Hematopoietic multipotent progenitor cell treated with erythropoietin and hydrocortisone succinate and interleukin-3 and kit ligand, for 17 days (in vitro differentiated cells): Measurements from ENCODE around the gene GUCD1.
"Not testable (repeated sequence)": the region's sequence is repeated elsewhere in the genome, so short reads cannot be mapped to it uniquely, and the experiment has no call there.

ENCODE experiments used
- DNase-seq: peaks from one replicate; pipeline ENCODE4 v3.0.0-alpha.2; 2015; ENCODE audit warnings: low spot score

GUCD1 gene

DNA sequence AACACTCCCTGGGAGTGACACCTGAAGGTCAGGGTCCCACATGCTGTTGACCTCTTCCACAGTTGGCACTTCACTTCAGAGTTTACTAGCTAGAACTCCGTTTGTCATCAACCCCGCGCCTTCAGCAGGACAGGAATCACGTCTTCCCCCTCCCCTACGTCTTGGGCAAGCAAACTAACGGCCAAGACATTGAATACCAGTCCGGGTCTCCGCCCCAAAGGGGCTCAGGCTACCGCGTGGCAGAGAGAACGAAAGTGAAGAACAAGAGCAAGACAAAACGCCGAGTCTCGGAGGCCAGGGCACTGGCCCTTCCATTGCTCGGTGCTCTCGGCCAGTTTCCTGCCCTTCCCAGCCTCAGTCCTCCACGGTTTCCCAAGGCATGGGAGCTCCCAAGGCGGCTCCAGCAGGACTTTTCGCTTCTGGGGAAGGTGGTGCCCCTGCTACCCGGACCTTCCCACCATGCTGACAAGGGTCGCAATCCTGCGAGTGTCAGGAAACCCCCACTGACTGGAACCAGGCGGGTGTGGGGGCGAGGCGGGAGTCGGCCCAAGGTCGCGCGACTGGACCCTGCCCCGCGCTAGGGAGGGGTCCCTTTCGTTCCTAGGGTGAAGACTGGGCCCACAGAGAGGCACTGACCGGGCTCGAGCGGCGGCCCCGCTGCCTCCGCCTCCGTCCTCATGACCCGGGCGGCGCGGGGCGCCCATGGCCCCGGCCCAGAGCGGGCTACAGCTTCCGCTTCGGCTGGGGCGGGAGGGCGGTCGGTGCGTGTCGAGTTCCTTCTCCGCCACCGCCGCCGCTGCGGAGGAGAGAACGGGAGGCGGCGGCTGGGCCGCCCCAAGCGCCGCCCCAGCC is at the start of gene GUCD1:
Gene GUCD1, minus strand, starts transcription at position 826 of the 852 bp plus-strand sequence. Its CDS starts 147 bp downstream, at position 679.
- DNase-seq = peak; percentile 56

DNA sequence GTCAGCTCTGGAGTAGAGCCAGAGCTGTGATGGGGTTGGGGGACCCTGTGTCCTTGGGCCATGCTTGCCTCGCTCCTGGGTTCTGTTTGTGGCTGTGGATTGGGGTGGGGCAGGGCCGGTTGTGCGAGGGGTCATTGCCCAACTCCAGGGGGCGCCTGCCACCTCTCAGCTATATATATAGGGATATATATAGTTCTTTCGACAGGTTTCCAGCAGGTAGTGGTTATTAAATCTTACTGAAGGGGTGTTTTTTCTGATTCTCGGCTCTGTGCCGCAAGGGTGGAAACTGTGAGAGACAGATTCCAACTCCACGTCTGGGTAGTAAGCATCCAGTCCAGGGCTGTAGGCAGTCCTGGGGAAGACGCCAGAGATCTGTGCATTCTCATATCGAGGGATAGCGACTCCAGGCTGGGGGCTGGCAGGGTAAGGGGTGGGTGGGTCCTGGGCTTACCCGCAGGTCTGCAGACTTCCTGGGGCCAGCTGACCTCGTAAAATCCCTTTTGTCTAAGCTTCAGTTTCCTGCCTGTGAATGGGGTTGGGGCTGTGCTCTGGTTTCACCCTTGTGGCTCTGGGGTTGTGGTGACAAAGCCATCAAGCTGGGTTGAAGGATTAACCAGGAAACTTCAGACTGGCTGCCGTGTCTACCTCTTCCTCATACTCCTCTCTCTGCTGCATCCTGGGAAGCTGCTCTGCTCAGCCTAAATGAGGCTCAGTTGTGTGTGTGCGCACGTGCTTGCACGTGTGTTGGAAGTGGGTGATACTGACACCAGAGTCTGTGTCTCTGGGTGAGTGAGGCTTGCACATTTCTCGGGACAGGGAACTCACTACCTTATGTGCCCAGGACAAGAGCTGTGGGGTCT is 49.1 kb upstream of the GUCD1 start:
- DNase-seq = peak; percentile 45

DNA sequence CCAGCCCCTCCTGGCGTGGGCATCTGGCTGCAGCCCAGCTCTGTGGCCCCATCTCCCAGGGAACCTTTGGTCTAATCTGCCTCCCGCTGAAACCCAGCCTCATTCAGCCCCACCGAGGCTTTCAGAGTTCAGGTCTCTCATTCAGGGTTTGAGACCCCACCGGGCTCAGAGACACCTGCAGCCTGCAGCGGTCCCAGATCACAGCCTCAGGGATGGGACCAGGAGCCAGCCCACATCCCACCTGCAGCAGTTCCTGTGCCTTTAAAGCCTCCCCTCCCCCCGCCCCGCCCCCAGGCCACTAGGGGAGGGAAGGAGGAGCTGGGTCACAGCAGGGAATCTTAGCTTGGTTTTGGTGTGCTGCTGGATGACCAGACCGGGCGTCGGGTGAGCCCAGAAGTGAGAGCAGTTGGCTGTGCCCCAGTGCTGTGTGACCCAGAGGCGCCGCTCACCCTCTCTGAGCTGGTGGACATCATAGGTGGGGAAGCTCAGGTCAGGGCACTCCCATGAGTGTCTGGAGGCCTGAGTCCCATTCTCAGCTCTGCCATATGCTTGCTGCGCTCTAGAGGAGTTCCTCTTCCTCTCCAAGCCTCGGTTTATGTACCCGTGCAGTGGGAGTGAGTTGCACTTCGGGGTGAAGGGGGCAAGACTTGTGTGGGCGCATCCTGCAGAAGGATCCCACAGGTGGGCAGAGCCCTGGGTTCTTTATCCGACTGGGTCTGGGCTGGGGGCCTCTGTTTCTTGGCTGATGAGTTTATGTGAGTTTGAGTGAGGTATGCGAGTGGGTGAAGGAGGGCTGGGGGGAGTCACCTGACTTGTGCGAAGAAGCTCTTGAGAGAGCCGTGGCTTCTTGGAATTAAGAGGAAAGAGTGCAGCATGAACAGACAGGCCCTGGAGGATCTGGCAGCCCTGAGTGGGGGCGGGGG is 48.2 kb upstream of the GUCD1 start, which contains the start of gene GGT1:
Gene GGT1, plus strand, starts transcription at position 347 of the 923 bp plus-strand sequence. CDS start 7,889 bp downstream, outside the sequence.
- DNase-seq = peak; percentile 16

DNA sequence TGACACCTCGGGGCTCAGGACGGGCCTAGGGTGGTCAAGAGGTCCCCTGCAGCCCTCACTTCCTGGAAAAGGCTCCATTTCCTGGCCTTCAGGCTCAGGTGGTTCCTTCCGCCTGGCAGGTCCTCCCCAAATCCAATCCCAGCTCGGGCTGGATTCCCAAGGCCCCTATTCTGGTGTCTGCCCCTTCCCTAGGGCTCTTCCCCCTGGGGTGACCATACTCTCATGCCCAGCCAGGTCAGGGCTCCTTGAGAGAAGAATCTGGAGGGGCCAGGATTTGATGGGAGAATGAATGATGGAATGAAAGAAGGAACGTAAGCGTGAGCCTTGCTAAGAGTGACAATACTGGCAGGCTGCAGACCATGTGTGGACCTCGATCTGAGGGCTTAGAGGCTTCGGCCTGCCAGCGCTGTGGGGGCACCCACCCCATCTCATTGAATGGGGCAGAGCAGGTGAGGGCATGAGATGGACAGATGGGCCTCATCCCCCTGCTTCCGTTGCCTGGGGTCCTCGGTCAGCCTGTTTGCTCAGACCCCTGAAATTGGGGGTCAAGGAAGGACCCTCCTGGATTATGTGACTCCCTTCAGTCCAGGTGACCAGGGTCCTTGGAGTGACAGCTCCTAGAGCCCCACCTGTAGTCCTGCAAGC is 47.3 kb upstream of the GUCD1 start:
- DNase-seq = not testable (repeated sequence)

DNA sequence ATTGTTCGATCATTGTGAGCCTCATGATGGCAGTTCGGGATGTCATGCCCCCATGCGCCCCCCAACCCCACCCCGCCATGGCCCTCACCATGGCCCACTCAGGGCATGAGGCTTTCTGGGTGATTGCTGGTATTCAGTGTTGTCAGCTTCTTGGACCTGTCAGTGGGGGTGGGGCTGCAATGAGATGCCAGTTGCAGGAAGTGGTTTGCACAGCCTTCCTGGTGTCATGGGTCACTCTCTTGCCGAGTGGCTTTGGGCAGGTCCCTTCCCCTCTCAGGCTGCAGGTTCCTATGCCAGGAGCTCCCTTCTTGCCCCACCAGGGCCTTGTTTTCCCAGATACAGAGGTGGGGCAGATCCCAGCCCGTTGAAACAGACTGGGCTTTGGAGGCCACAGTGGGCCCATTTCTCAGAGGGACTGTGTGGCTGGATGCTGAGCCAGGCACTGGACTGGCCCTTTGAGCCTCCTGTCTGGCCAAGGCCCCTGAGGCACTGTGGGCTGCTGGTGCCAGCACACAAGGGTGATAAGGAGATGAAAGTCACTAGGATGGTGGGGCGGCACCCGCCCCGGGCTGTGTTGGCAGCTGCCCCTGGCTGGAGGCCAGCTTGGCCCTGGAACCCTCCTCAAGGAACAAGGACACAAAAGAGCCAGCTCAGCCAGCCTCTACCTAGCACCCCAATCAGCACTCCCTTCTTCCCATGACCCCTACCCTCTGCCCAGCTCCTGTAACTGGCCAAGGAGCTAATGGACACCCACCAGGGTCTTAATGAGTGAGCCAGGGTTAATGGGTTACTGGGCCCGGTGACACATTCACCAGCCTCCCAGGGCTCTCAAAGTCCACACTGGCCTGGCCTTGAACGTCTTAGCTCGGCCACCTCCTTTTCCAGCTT is 46.5 kb upstream of the GUCD1 start:
- DNase-seq = peak; percentile 94

- DNase-seq = peak; percentile 12
Observed at GRCh38 chr22:24599958-24600715, 45.2 kb upstream of the GUCD1 start.

- no peak for DNase-seq
Observed at GRCh38 chr22:24599514-24599913, 44.6 kb upstream of the GUCD1 start.

- DNase-seq = not testable (repeated sequence)
Observed at GRCh38 chr22:24597076-24597475, 42.1 kb upstream of the GUCD1 start.

DNA sequence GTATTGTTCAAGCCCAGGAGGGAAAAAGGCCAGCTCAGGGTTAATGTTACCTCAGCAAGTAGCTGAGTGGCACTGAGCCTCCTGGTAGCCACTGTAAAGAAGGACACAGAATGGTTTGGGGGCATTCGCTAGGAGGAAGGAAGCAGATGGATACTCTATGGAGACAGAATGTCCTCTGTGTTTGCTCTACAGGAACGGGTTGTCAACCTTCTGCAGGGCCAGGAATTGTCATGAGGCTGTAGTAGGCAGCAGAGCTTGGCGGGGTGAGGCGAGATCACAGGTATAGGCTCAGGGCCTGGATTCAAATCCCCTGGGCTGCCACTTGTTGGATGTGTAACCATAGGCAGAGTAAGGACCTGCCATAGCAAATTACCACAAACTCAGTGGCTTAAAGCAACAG is 40.9 kb upstream of the GUCD1 start:
- no peak for DNase-seq

DNA sequence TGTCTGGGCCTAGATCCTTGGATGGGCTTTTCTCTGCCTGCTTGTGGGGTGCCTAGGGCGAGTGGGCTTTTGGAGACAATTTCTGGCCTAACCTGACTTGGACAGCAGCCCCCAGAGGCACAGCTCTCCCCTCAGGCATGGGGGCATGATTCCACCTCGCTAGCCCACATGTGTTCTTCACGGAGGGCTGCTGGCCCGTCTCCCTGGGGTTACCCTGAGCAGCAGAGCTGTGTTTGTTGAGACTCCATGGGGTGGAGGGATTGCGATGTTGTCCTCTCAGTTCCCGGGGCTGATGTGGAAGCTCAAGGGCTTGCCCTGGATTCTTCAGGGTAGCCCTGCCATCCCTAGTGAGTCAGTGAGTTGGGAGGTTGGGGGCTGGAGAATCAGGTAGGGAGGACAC is 40.3 kb upstream of the GUCD1 start:
- DNase-seq = no peak

- no peak for DNase-seq
Observed at GRCh38 chr22:24594569-24595120, 39.7 kb upstream of the GUCD1 start.

- no peak for DNase-seq
Observed at GRCh38 chr22:24593836-24594568, 39.1 kb upstream of the GUCD1 start.

GRCh38 chr22:24593559-24593835 is 38.6 kb upstream of the GUCD1 start:
- DNase-seq = not testable (repeated sequence)

- DNase-seq = peak; percentile 39
Observed at GRCh38 chr22:24592851-24593558, 38.1 kb upstream of the GUCD1 start, which contains the start of gene LRRC75B. Gene LRRC75B (minus strand): TSS chr22:24593073. CDS start chr22:24593039, 34 bp downstream.

DNA sequence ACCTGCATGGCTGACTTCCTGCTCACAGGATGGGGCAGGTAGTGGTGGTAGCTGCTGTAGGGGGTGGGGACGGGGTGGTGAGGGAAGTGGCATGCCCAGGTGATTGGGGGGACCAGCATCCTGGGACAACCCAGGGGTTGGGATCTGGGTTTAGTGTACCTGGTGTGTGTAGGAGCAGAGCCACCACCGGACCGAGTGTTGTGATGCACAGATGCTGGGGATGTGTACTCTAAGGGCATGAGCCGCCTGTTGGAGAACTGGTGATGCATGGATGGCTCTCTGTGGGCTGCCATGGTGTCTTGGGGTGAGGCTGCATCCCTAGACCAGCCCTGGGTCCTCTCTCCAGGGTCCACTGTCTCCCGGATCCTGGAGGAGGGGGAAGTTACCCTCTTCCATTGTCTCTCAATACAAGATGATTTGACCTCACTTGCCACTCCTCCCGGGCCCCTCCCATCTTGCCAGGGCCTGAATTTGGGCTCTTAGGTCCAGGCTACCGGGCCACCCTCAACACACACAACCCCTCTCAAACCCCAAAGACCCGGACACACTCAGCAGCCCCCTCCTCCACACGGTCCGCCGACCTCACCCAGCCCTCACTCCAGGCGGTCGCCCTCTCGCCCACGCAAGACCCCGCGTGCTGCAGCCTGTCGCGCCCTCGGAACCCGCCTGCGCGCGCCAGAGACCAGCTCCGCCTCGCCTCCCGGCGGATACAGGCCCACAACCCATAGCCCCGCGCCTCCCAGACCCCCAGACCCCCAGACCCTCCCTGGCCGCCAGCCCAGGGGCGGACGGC is 37.3 kb upstream of the GUCD1 start:
- DNase-seq = no peak

DNA sequence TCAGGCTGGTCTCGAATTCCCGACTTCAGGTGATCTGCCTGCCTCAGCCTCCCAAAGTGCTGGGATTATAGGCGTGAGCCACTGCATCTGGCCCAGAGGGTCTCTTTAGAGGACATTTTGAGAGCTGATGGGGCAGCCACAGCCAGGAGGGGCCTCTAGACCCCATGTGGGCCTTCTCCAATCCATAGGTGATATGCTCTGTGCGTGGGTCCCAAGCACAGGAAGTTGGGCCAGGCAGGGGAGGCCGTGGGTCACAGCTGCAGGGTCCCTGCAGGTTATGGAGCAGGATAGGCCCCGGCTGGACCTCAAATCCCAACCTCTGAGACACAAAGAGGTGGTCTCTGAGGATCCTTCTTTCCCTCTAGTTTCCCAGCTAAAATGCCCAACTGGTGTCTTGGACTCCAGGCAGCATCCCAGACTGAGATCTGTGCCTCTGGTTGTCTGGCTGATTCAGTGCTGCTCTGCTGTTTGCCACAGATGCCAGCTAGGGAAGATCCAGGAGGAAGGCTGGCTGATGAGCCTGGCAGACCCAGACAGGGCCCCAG is 36.4 kb upstream of the GUCD1 start:
- no peak for DNase-seq
